B cell (primary cell): ENCODE results near the gene GRK1. TPM values are rescaled to one million over a fixed set of nuclear protein-coding genes. Genes with fewer than 3 reads are reported as not detected.

Source experiments
- ATAC-seq: fragments of 200-7000 bp; cut with Tn5 transposase; one replicate; pipeline ENCODE4 v1.10.0; 2021; ENCODE audit warnings: low read depth, mild to moderate bottlenecking, moderate number of reproducible peaks, moderate library complexity
- CTCF ChIA-PET: fragments of 350-600 bp; sonication (Branson Sonifier 250); formaldehyde crosslinking; loops from one replicate; lab custom pipeline; 2021; ENCODE audit warnings: antibody characterized with exemption, inconsistent platforms; lab: Charles Lee
- POLR2A ChIA-PET: fragments of 350-600 bp; sonication (Branson Sonifier 250); formaldehyde crosslinking; loops from one replicate; lab custom pipeline; 2021; ENCODE audit warnings: antibody characterized with exemption; lab: Charles Lee
- DNase-seq: peaks from one replicate; pipeline ENCODE4 v3.0.0; 2013
- H2AFZ ChIP-seq: 2 replicates; pipeline ENCODE4 v1.6.1; 2012; ENCODE audit warnings: mild to moderate bottlenecking, low read depth, low read length; ENCODE audit not compliant: insufficient read depth, poor library complexity, severe bottlenecking
- H3K27ac ChIP-seq, 2 donors: 1 replicate in 1 of 2; 2 replicates in 1 of 2; pipeline ENCODE4 v1.5.1; 2012 to 2013; ENCODE audit warnings: low read length in 2 of 2, mild to moderate bottlenecking in 2 of 2, moderate library complexity in 1 of 2
- H3K27me3 ChIP-seq, 4 experiments: fragments of 200-600 bp in 1 of 4; sonication (generic) in 1 of 4; replicated peaks in 1 of 4; 1 replicate in 2 of 4; 2 replicates in 2 of 4; pipeline versions ENCODE4 v1.6.1 to v1.7.0; 2013 to 2016; ENCODE audit warnings: low read length in 3 of 4, mild to moderate bottlenecking in 2 of 4, mixed read lengths in 1 of 4, moderate library complexity in 1 of 4; ENCODE audit not compliant: insufficient read depth in 4 of 4, control insufficient read depth in 3 of 4; ENCODE audit errors: control extremely low read depth in 1 of 4
- H3K36me3 ChIP-seq, 2 experiments: replicated peaks in 1 of 2; 1 replicate in 1 of 2; 2 replicates in 1 of 2; pipeline versions ENCODE4 v1.6.1 to v1.7.1; 2013; ENCODE audit warnings: low read length in 1 of 2; ENCODE audit not compliant: insufficient read depth in 2 of 2, control insufficient read depth in 1 of 2; ENCODE audit errors: control extremely low read depth in 1 of 2, extremely low read depth in 1 of 2
- H3K4me1 ChIP-seq, 2 donors: fragments of 200-600 bp in 1 of 2; sonication (generic) in 1 of 2; 1 replicate in 1 of 2; 2 replicates in 1 of 2; pipeline versions ENCODE4 v1.5.1 to v1.6.1; 2013 to 2017; ENCODE audit warnings: low read length in 2 of 2; ENCODE audit not compliant: control insufficient read depth in 2 of 2, insufficient read depth in 2 of 2
- H3K4me2 ChIP-seq: replicated peaks from 2 replicates; pipeline ENCODE3; 2012; ENCODE audit warnings: mild to moderate bottlenecking, low read depth, low read length; ENCODE audit not compliant: poor library complexity, severe bottlenecking
- H3K4me3 ChIP-seq, 5 experiments: fragments of 200-600 bp in 1 of 5; sonication (generic) in 1 of 5; 1 replicate in 3 of 5; 2 replicates in 2 of 5; pipeline versions ENCODE4 v1.5.1 to v1.7.0; 2011 to 2016; ENCODE audit warnings: low read length in 4 of 5, mild to moderate bottlenecking in 4 of 5, low read depth in 2 of 5, control low read depth in 1 of 5, moderate library complexity in 1 of 5; ENCODE audit not compliant: insufficient read depth in 1 of 5; ENCODE audit errors: control extremely low read depth in 1 of 5, extremely low read depth in 1 of 5
- H3K79me2 ChIP-seq: fragments of 200-600 bp; sonication (generic); one replicate; pipeline ENCODE4 v1.6.0; 2016; ENCODE audit warnings: low read length; ENCODE audit not compliant: control insufficient read depth, insufficient read depth
- H3K9ac ChIP-seq: fragments of 200-600 bp; sonication (generic); 2 replicates; pipeline ENCODE4 v1.6.1; 2017; ENCODE audit warnings: mild to moderate bottlenecking, low read length, moderate library complexity
- H3K9me3 ChIP-seq, 3 donors: one replicate each; pipeline versions ENCODE4 v1.6.1 to v1.7.1; 2013; ENCODE audit warnings: low read length in 2 of 3; ENCODE audit not compliant: control insufficient read depth in 2 of 3, insufficient read depth in 1 of 3; ENCODE audit errors: control extremely low read depth in 1 of 3
- H4K20me1 ChIP-seq: 2 replicates; pipeline ENCODE4 v1.6.0; 2012; ENCODE audit warnings: mild to moderate bottlenecking, low read length; ENCODE audit not compliant: insufficient read depth, control insufficient read depth, poor library complexity, severe bottlenecking
- H3K27ac Mint-ChIP-seq: one replicate; pipeline ENCODE4 v1.8.0; 2021; ENCODE audit warnings: mixed read lengths
- H3K27me3 Mint-ChIP-seq: one replicate; pipeline ENCODE4 v1.8.0; 2021; ENCODE audit warnings: mixed read lengths
- H3K4me1 Mint-ChIP-seq: one replicate; pipeline ENCODE4 v1.8.0; 2021; ENCODE audit warnings: mixed read lengths
- H3K4me3 Mint-ChIP-seq: one replicate; pipeline ENCODE4 v1.8.0; 2021; ENCODE audit warnings: mixed read lengths
- H3K9me3 Mint-ChIP-seq: one replicate; pipeline ENCODE4 v1.8.0; 2022; ENCODE audit warnings: mixed read lengths; ENCODE audit not compliant: insufficient read depth
- EZH2 ChIP-seq: IDR thresholded peaks from 2 replicates; pipeline ENCODE4 v1.6.1; 2012; ENCODE audit warnings: borderline replicate concordance, low read depth, mild to moderate bottlenecking, moderate library complexity, low read length; ENCODE audit not compliant: insufficient read depth, poor library complexity, severe bottlenecking
- WGBS: methylation state at CpG from one replicate; pipeline ENCODE4 v1.1.5; 2013; ENCODE audit warnings: missing lambda C conversion rate; ENCODE audit not compliant: insufficient coverage; 5-methylcytosine and 5-hydroxymethylcytosine counted together
- intact Hi-C: fragments of 100-400 bp; cut with micrococcal nuclease; formaldehyde crosslinking; loops from one replicate; pipeline ENCODE4 v1.10.0; 2022
- polyA plus RNA-seq: library from polyadenylated mRNA; depleted of rRNA; stranded (reverse); fragments of >200 nt; gene quantifications from 2 replicates; pipeline ENCODE4 v1.2.3, GENCODE V29; 2012
- total RNA-seq, 2 donors: library from RNA; stranded (reverse); fragments of 120-200 nt in 1 of 2; gene quantifications; 1 replicate in 1 of 2; 2 replicates in 1 of 2; pipeline versions ENCODE4 v1.2.3 to v1.2.4, GENCODE V29; 2013 to 2022
- TF ChIP-seq, protein P1 (sequence below): fragments of 200-600 bp; IDR thresholded peaks from one replicate; pipeline ENCODE4 v1.8.0; 2022; ENCODE audit warnings: antibody characterized with exemption, mild to moderate bottlenecking

Gene GRK1
- total and polyA plus RNA-seq, 2 donors (not counting 1 experiment from before 2014, with no cell fraction given), result not detected

GRCh38 chr13:113659337-113659736 lies 7.7 kb upstream of the GRK1 start:
- Mint-ChIP-seq H3K4me3 (no peak overlapping the region), H3K4me1 (no peaks in the 10 kb centered on the region), H3K9me3 (peaks cover 3% of the 10 kb centered on the region), H3K27ac (no peak overlapping the region), H3K27me3 (no peaks in the 10 kb centered on the region)
- no peak for ATAC-seq
- Histone ChIP-seq H3K4me2 (no peak overlapping the region), H2AFZ (no peak overlapping the region), H4K20me1 (no peaks in the 10 kb centered on the region), H3K36me3 (no peaks in the 10 kb centered on the region), H3K4me1 (no peaks in the 10 kb centered on the region), H3K27me3 (no peaks in the 10 kb centered on the region), H3K9ac (no peak overlapping the region), H3K79me2 (no peaks in the 10 kb centered on the region), H3K4me3 (no peak overlapping the region), H3K9me3 (peaks cover 0 to 8% (median 3%) of the 10 kb centered on the region in 3 donors), H3K27ac (no peak overlapping the region)
- no CpG with 5 or more reads among the region's 8 CpGs for WGBS
- POLR2A ChIA-PET, result no interaction called here
- intact Hi-C loops, result no loop called here
- CTCF ChIA-PET, result no interaction called here
- no peak for DNase-seq
- TF ChIP-seq EZH2, result no peak
- TF ChIP-seq, protein P1, sequence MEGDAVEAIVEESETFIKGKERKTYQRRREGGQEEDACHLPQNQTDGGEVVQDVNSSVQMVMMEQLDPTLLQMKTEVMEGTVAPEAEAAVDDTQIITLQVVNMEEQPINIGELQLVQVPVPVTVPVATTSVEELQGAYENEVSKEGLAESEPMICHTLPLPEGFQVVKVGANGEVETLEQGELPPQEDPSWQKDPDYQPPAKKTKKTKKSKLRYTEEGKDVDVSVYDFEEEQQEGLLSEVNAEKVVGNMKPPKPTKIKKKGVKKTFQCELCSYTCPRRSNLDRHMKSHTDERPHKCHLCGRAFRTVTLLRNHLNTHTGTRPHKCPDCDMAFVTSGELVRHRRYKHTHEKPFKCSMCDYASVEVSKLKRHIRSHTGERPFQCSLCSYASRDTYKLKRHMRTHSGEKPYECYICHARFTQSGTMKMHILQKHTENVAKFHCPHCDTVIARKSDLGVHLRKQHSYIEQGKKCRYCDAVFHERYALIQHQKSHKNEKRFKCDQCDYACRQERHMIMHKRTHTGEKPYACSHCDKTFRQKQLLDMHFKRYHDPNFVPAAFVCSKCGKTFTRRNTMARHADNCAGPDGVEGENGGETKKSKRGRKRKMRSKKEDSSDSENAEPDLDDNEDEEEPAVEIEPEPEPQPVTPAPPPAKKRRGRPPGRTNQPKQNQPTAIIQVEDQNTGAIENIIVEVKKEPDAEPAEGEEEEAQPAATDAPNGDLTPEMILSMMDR, result no peak

DNA sequence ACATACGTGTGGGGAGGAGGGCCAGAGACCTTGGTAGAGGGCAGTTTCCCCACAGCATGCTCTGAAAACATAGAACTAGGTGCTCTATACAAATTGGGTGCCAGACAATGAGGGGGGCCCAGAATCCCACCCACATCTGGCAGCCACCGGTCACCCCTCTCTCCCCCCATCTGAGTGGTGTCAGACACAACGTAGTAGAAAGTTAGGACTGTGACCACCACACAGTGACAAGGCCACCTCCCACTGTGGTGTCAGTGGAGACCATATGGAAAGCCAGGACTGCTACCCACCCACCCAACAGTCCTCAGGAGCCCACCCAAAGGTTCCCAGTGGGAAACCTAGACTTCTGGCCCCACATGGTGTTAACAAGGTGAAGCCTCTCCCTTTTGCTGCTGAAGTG lies 7.0 kb upstream of the GRK1 start:
- no peak for TF ChIP-seq EZH2
- TF ChIP-seq, protein P1, result no peak
- Histone ChIP-seq H3K27ac (no peak overlapping the region), H3K4me1 (no peaks in the 10 kb centered on the region), H3K27me3 (no peaks in the 10 kb centered on the region), H3K36me3 (no peaks in the 10 kb centered on the region), H2AFZ (no peak overlapping the region), H3K79me2 (no peaks in the 10 kb centered on the region), H3K9ac (no peak overlapping the region), H3K4me2 (no peak overlapping the region), H4K20me1 (no peaks in the 10 kb centered on the region), H3K9me3 (peaks cover 0 to 11% (median 3%) of the 10 kb centered on the region in 3 donors), H3K4me3 (no peak overlapping the region)
- Mint-ChIP-seq H3K27me3 (no peaks in the 10 kb centered on the region), H3K4me3 (no peak overlapping the region), H3K9me3 (peaks cover 3% of the 10 kb centered on the region), H3K27ac (no peak overlapping the region), H3K4me1 (no peaks in the 10 kb centered on the region)
- ATAC-seq (no peak), DNase-seq (no peak)
- WGBS, result no CpG with 5 or more reads among the region's 3 CpGs
- CTCF ChIA-PET, result no interaction called here
- intact Hi-C loops, result no loop called here
- POLR2A ChIA-PET, result no interaction called here
